GM23248 (cell line): ENCODE measurements around the gene PRR23A.

Experiments
- EZH2 ChIP-seq: fragments of 200-600 bp; sonication (generic); IDR thresholded peaks from 2 replicates; pipeline ENCODE4 v1.6.1; 2018; ENCODE audit warnings: antibody characterized with exemption, mild to moderate bottlenecking; ENCODE audit not compliant: insufficient read depth, poor library complexity, severe bottlenecking
- EZH2phosphoT487 ChIP-seq: fragments of 200-600 bp; sonication (generic); IDR thresholded peaks from 2 replicates; pipeline ENCODE4 v1.6.1; 2018; ENCODE audit warnings: antibody characterized with exemption, moderate library complexity, mild to moderate bottlenecking, low read depth; ENCODE audit not compliant: insufficient read depth

DNA sequence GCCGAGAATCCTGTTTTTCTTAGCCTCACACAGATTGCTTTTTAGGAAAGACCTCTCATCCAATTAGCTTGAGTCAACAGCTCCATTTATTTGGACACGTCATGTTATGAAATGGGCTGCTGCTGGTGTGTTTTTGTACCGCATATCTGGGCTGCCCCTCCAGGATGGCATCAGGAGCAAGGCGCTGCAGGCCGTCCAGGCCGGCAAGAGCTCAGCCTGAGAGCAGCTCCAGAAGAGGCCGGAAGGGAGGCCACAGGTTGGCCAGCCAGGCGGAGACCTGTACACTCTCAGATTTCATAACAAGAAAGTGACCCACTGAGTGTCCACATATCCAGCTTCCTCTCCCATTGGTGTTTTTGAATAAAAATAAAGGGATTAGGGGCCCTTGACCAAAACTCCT is 30.7 kb downstream of the PRR23A start:
- TF ChIP-seq EZH2 (no peak), EZH2phosphoT487 (no peak)
